Aorta (tissue), 5 donors: Measurements from ENCODE around the gene NUP50. TPM values are rescaled to one million over a fixed set of nuclear protein-coding genes. Genes with fewer than 3 reads are reported as not detected.

Experiments
- ATAC-seq: fragments of 200-7000 bp; cut with Tn5 transposase; one replicate; pipeline ENCODE4 v1.9.1; 2022; ENCODE audit warnings: moderate library complexity; ENCODE audit not compliant: low FRiP score
- DNase-seq, 2 donors: peaks; one replicate each; pipeline ENCODE4 v3.0.0-alpha.2; 2020
- H3K27ac ChIP-seq, 2 donors: one replicate each; pipeline ENCODE4 v1.5.1; 2013; ENCODE audit warnings: low read length in 2 of 2, mild to moderate bottlenecking in 2 of 2, moderate library complexity in 2 of 2, control low read depth in 1 of 2, inconsistent platforms in 1 of 2, low read depth in 1 of 2
- H3K27me3 ChIP-seq, 2 donors: one replicate each; pipeline ENCODE4 v1.6.1; 2013; ENCODE audit warnings: control low read depth in 1 of 2, low read length in 1 of 2, mild to moderate bottlenecking in 1 of 2, moderate library complexity in 1 of 2; ENCODE audit not compliant: insufficient read depth in 2 of 2, control insufficient read depth in 1 of 2
- H3K36me3 ChIP-seq, 2 donors: one replicate each; pipeline ENCODE4 v1.6.1; 2013; ENCODE audit warnings: control low read depth in 1 of 2, low read length in 1 of 2, mild to moderate bottlenecking in 1 of 2; ENCODE audit not compliant: insufficient read depth in 2 of 2, control insufficient read depth in 1 of 2
- H3K4me1 ChIP-seq, 2 donors: one replicate each; pipeline ENCODE4 v1.6.1; 2013; ENCODE audit warnings: low read length in 2 of 2, control low read depth in 1 of 2, mild to moderate bottlenecking in 1 of 2, moderate library complexity in 1 of 2; ENCODE audit not compliant: insufficient read depth in 2 of 2, control insufficient read depth in 1 of 2
- H3K4me3 ChIP-seq, 2 donors: one replicate each; pipeline ENCODE4 v1.5.1; 2013; ENCODE audit warnings: low read length in 2 of 2, control low read depth in 1 of 2, mild to moderate bottlenecking in 1 of 2
- H3K9me3 ChIP-seq: one replicate; pipeline ENCODE4 v1.6.1; 2013; ENCODE audit warnings: mild to moderate bottlenecking, low read length; ENCODE audit not compliant: control insufficient read depth
- WGBS, 2 donors: extraction: QIAGEN DNeasy Blood & Tissue Kit; methylation state at CpG; one replicate each; pipeline ENCODE4 v1.1.7; 2013; 5-methylcytosine and 5-hydroxymethylcytosine counted together
- intact Hi-C, 2 donors: fragments of 100-400 bp; cut with DNase I; formaldehyde crosslinking; loops; one replicate each; pipeline versions ENCODE4 v1.14.2 to v1.15.0; 2022
- long read RNA-seq, 2 donors: library from polyadenylated mRNA; unstranded; transcript quantifications; one replicate each; pipeline ENCODE4 v2.0.0, GENCODE V29; 2020 to 2021
- polyA plus RNA-seq, 2 donors: library from polyadenylated mRNA; stranded (reverse); fragments of 200-250 nt; gene quantifications; one replicate each; pipeline ENCODE4 v1.2.3, GENCODE V29; 2013
- total RNA-seq, 2 donors: library from RNA; stranded (reverse); fragmentation: NEBNext Ultra II Directional; extraction: Animal tissue kit (Norgen Biotek cat#: 25700); gene quantifications; one replicate each; pipeline ENCODE4 v1.2.1, GENCODE V29; 2021
- donor health status: healthy with polysubstance abuse.
- donor health status: Bipolar disorder and iron deficiency.
- donor health status: DM: no; HTN: no; CAD: no.
- donor health status: DM: no; HTN: no; CAD: no.
- donor health status: DM: yes; HTN: yes; CAD: no.

NUP50 gene
- total RNA-seq (10 to 100 TPM; 33.2 to 49.7 TPM), polyA plus RNA-seq (1 to 10 TPM; 5.6 to 5.9 TPM)
- long read RNA-seq, donor 1, full-length matches to known transcripts: 19 of 31 reads
- long read RNA-seq, donor 1, partial matches to known transcripts: 4 of 31 reads
- long read RNA-seq, donor 1, other reads (novel, unspliced or antisense): 8 of 31 reads
- long read RNA-seq, donor 2, full-length matches to known transcripts: 9 of 24 reads
- long read RNA-seq, donor 2, partial matches to known transcripts: 6 of 24 reads
- long read RNA-seq, donor 2, other reads (novel, unspliced or antisense): 9 of 24 reads

- no peaks in the 10 kb centered on the region for H3K27me3 ChIP-seq
- H3K9me3 ChIP-seq: no peaks in the 10 kb centered on the region
- H3K36me3 ChIP-seq: peaks cover 0 to 2% of the 10 kb centered on the region in 2 donors
- 0% methylated on average over 98 to 100 of the region's 100 CpGs for WGBS, 2 donors
- H3K4me1 ChIP-seq: peaks cover 0 to 2% of the 10 kb centered on the region in 2 donors
- intact Hi-C loops: loop anchor here in 1 of 2 donors (2.0 kb wide), 1 partner anchor 47 kb away; no protein-coding TSS in a partner anchor
- peak within 1 kb of the TSS in 1 of 2 donors; percentile 1 for H3K27ac ChIP-seq
- DNase-seq (peak; percentile 96 to 98), ATAC-seq (peak; percentile 96)
- peak within 1 kb of the TSS; percentile 93 to 99 for H3K4me3 ChIP-seq
Measured at GRCh38 chr22:45163451-45164269, at the start of gene NUP50. Gene NUP50 (plus strand): TSS chr22:45163925. CDS start chr22:45168178, 4,253 bp downstream.

- intact Hi-C loops: no loop called here
- no peak for ATAC-seq
- Histone ChIP-seq H3K4me1 (no peaks in the 10 kb centered on the region), H3K36me3 (no peaks in the 10 kb centered on the region), H3K4me3 (no peak overlapping the region), H3K27ac (no peak overlapping the region), H3K27me3 (peaks cover 0 to 2% of the 10 kb centered on the region in 2 donors), H3K9me3 (peaks cover 4% of the 10 kb centered on the region)
- no peak for DNase-seq
- WGBS, 2 donors: 82 to 84% methylated on average over 9 of the region's 9 CpGs
Measured at GRCh38 chr22:45120440-45120839, 43.3 kb upstream of the NUP50 start.

- intact Hi-C loops: no loop called here
- H3K4me1 ChIP-seq: no peaks in the 10 kb centered on the region
- H3K4me3 ChIP-seq: no peak overlapping the region
- DNase-seq (no peak), ATAC-seq (no peak)
- H3K36me3 ChIP-seq: no peaks in the 10 kb centered on the region
- no peak overlapping the region for H3K27ac ChIP-seq
- peaks cover 4% of the 10 kb centered on the region for H3K9me3 ChIP-seq
- 87% methylated on average over 8 of the region's 8 CpGs for WGBS, 2 donors
- H3K27me3 ChIP-seq: peaks cover 0 to 2% of the 10 kb centered on the region in 2 donors
Measured at GRCh38 chr22:45120931-45121330, 42.8 kb upstream of the NUP50 start.

- no peaks in the 10 kb centered on the region for H3K36me3 ChIP-seq
- WGBS, 2 donors: 34 to 37% methylated on average over 10 of the region's 10 CpGs
- ATAC-seq (no peak), DNase-seq (no peak)
- H3K27ac ChIP-seq: no peak overlapping the region
- intact Hi-C loops: no loop called here
- no peaks in the 10 kb centered on the region for H3K4me1 ChIP-seq
- no peak overlapping the region for H3K4me3 ChIP-seq
- H3K9me3 ChIP-seq: peaks cover 2% of the 10 kb centered on the region
- H3K27me3 ChIP-seq: peaks cover 0 to 2% of the 10 kb centered on the region in 2 donors
Measured at GRCh38 chr22:45124176-45124847, 39.4 kb upstream of the NUP50 start.

GRCh38 chr22:45125188-45125587 is 38.5 kb upstream of the NUP50 start:
- Histone ChIP-seq H3K9me3 (peaks cover 2% of the 10 kb centered on the region), H3K27ac (no peak overlapping the region), H3K4me3 (no peak overlapping the region), H3K27me3 (peaks cover 0 to 2% of the 10 kb centered on the region in 2 donors), H3K36me3 (no peaks in the 10 kb centered on the region), H3K4me1 (no peaks in the 10 kb centered on the region)
- intact Hi-C loops: no loop called here
- DNase-seq (no peak), ATAC-seq (no peak)
- WGBS, 2 donors: 14 to 25% methylated on average over 8 of the region's 8 CpGs

- no peak for ATAC-seq
- Histone ChIP-seq H3K4me3 (no peak overlapping the region), H3K27ac (no peak overlapping the region), H3K4me1 (no peaks in the 10 kb centered on the region), H3K36me3 (no peaks in the 10 kb centered on the region), H3K27me3 (peaks cover 0 to 2% of the 10 kb centered on the region in 2 donors), H3K9me3 (peaks cover 2% of the 10 kb centered on the region)
- intact Hi-C loops: no loop called here
- WGBS, 2 donors: 69% methylated on average over 3 of the region's 3 CpGs
- DNase-seq: no peak
Measured at GRCh38 chr22:45127866-45128265, 35.9 kb upstream of the NUP50 start.

GRCh38 chr22:45129703-45130524 is 33.8 kb upstream of the NUP50 start:
- WGBS, 2 donors: 65 to 68% methylated on average over 14 of the region's 14 CpGs
- Histone ChIP-seq H3K4me1 (no peaks in the 10 kb centered on the region), H3K27me3 (peaks cover 0 to 2% of the 10 kb centered on the region in 2 donors), H3K4me3 (no peak overlapping the region), H3K27ac (no peak overlapping the region), H3K36me3 (peaks cover 4 to 6% of the 10 kb centered on the region in 2 donors), H3K9me3 (peaks cover 4% of the 10 kb centered on the region)
- DNase-seq: no peak
- no peak for ATAC-seq
- intact Hi-C loops: no loop called here

GRCh38 chr22:45130891-45131290 is 32.8 kb upstream of the NUP50 start:
- H3K4me1 ChIP-seq: no peaks in the 10 kb centered on the region
- H3K27me3 ChIP-seq: no peaks in the 10 kb centered on the region
- peaks cover 5 to 6% of the 10 kb centered on the region in 2 donors for H3K36me3 ChIP-seq
- H3K27ac ChIP-seq: no peak overlapping the region
- H3K9me3 ChIP-seq: peaks cover 4% of the 10 kb centered on the region
- ATAC-seq (no peak), DNase-seq (no peak)
- intact Hi-C loops: no loop called here
- WGBS, 2 donors: 76 to 81% methylated on average over 8 of the region's 8 CpGs
- no peak overlapping the region for H3K4me3 ChIP-seq
